NOMO-1 (cell line): ENCODE data around the gene TMX2.
"Not testable (repeated sequence)": the region's sequence is repeated elsewhere in the genome, so short reads cannot be mapped to it uniquely, and the experiment has no call there.

Source experiments
- DNase-seq, 2 experiments: peaks; one replicate each; lab custom pipeline; 2025; ENCODE audit not compliant: unreplicated experiment in 2 of 2; lab: John Stamatoyannopoulos, UW

Gene TMX2

GRCh38 chr11:57712256-57713150 lies at the start of gene TMX2:
TSS of gene TMX2 (plus strand) at chr11:57712593. CDS start at chr11:57712619, 26 bp downstream.
- DNase-seq: peak; percentile 99 to 100

GRCh38 chr11:57662893-57663292 lies 49.5 kb upstream of the TMX2 start:
- peak in 1 of 2 experiments; percentile 6 for DNase-seq

- DNase-seq: no peak
These were observed 48.4 kb upstream of the TMX2 start for GRCh38 chr11:57663975-57664374.

- DNase-seq: peak; percentile 93 to 99
These were observed 45.2 kb upstream of the TMX2 start for GRCh38 chr11:57667117-57667735.

- peak; percentile 98 to 99 for DNase-seq
These were observed 44.5 kb upstream of the TMX2 start, which contains the start of gene ZDHHC5 for GRCh38 chr11:57667736-57668433. TSS of gene ZDHHC5 (plus strand) at chr11:57668114. CDS start at chr11:57673091, 4,977 bp downstream.

GRCh38 chr11:57668434-57668782 lies 44.0 kb upstream of the TMX2 start:
- peak; percentile 37 to 40 for DNase-seq

- no peak for DNase-seq
These were observed 38.1 kb upstream of the TMX2 start for GRCh38 chr11:57674251-57674650.

- DNase-seq: no peak
These were observed 37.0 kb upstream of the TMX2 start for GRCh38 chr11:57675176-57675941.

GRCh38 chr11:57679396-57679795 lies 33.0 kb upstream of the TMX2 start:
- no peak for DNase-seq

GRCh38 chr11:57680552-57680874 lies 31.9 kb upstream of the TMX2 start:
- DNase-seq: no peak

- no peak for DNase-seq
These were observed 31.2 kb upstream of the TMX2 start for GRCh38 chr11:57681168-57681567.

- DNase-seq: not testable (repeated sequence)
These were observed 21.9 kb upstream of the TMX2 start for GRCh38 chr11:57690474-57690873.

GRCh38 chr11:57698843-57699365 lies 13.5 kb upstream of the TMX2 start:
- no peak for DNase-seq

GRCh38 chr11:57699813-57700212 lies 12.6 kb upstream of the TMX2 start:
- DNase-seq: no peak

- DNase-seq: no peak
These were observed 12.0 kb upstream of the TMX2 start for GRCh38 chr11:57700425-57700824.

- DNase-seq: no peak
These were observed 9.1 kb upstream of the TMX2 start for GRCh38 chr11:57703341-57703740.

- DNase-seq: no peak
These were observed 7.5 kb upstream of the TMX2 start for GRCh38 chr11:57704932-57705331.

GRCh38 chr11:57705432-57705831 lies 7.0 kb upstream of the TMX2 start:
- DNase-seq: not testable (repeated sequence)

GRCh38 chr11:57709802-57710367 lies 2.5 kb upstream of the TMX2 start:
- no peak for DNase-seq
